ENCODE results near the gene FLNB. TPM values are rescaled to one million over a fixed set of nuclear protein-coding genes. Genes with fewer than 3 reads are reported as not detected.

The FLNB gene
- total and polyA plus RNA-seq, 2 of the 13 experiments (the other 11 are each of a cell fraction or from before 2014, with no cell fraction given): 106 to 130 TPM

GRCh38 chr3:58173669-58174398 is 165.6 kb downstream of the FLNB start (continued):
- TF ChIP-seq DRAP1 (CRISPR knock-in tag; IDR thresholded peaks at IDR 0.05) (peak; percentile 50; the same call in 1 of the 2 replicates), ELF3 (CRISPR knock-in tag; IDR thresholded peaks at IDR 0.05) (peak; percentile 52; the same call in 1 of the 2 replicates), KLF12 (CRISPR knock-in tag; IDR thresholded peaks at IDR 0.05; ENCODE audit: borderline replicate concordance) (no peak), ZKSCAN5 (CRISPR knock-in tag; IDR thresholded peaks at IDR 0.05) (0 out of 2 replicates have a peak, but pooled peaks have one; percentile 49), SIX4 (CRISPR knock-in tag; IDR thresholded peaks at IDR 0.05) (peak; percentile 96), ZNF710 (CRISPR knock-in tag; IDR thresholded peaks at IDR 0.05; ENCODE audit: borderline replicate concordance) (peak; percentile 87; the same call in 1 of the 2 replicates), HNF4A (CRISPR knock-in tag; IDR thresholded peaks at IDR 0.05) (peak; percentile 73), CEBPG (CRISPR knock-in tag; IDR thresholded peaks at IDR 0.05) (peak; percentile 13; the same call in 1 of the 2 replicates), SRSF1 (optimal IDR thresholded peaks at IDR 0.05; ENCODE audit: low read depth, low read length) (peak; percentile 59), AHDC1 (CRISPR knock-in tag; IDR thresholded peaks at IDR 0.05; ENCODE audit: borderline replicate concordance) (peak; percentile 75; the same call in 1 of the 2 replicates), SALL1 (CRISPR knock-in tag; IDR thresholded peaks at IDR 0.05) (peak; percentile 72), RFX1 (IDR thresholded peaks at IDR 0.05) (peak; percentile 81), ZFP90 (CRISPR knock-in tag; IDR thresholded peaks at IDR 0.05; ENCODE audit: borderline replicate concordance) (peak; percentile 71; the same call in 1 of the 2 replicates), ZNF350 (CRISPR knock-in tag; IDR thresholded peaks at IDR 0.05; ENCODE audit: borderline replicate concordance, low read depth) (no peak; the same call in 1 of the 2 replicates), ZNF225 (CRISPR knock-in tag; IDR thresholded peaks at IDR 0.05) (no peak), KDM5A (IDR thresholded peaks at IDR 0.05; ENCODE audit: borderline replicate concordance, low read length) (no peak), ZNF574 (CRISPR knock-in tag; IDR thresholded peaks at IDR 0.05) (peak; percentile 42; the same call in 1 of the 2 replicates), ZSCAN22 (CRISPR knock-in tag; IDR thresholded peaks at IDR 0.05) (no peak), MXI1 (IDR thresholded peaks at IDR 0.05; ENCODE audit: borderline replicate concordance, low read depth, low read length) (peak; percentile 60; the same call in 1 of the 3 replicates)
